ENCODE measurements around the gene RPLP2.

- no peak for TF ChIP-seq CTCF (IDR thresholded peaks at IDR 0.05)
- TF ChIP-seq POLR2A (IDR thresholded peaks at IDR 0.05), result no peak
- TF ChIP-seq POLR2AphosphoS5 (IDR thresholded peaks at IDR 0.05), result no peak
Measured at GRCh38 chr11:774873-775592, 34.7 kb upstream of the RPLP2 start.
